Left ventricle myocardium inferior (tissue), 1 donor: ENCODE measurements around the gene OLFM4. TPM values are rescaled to one million over a fixed set of nuclear protein-coding genes. Genes with fewer than 3 reads are reported as not detected.

Experiments
- DNase-seq: peaks from one replicate; pipeline ENCODE4 v3.0.0-alpha.2; 2020
- H3K27ac ChIP-seq: fragments of 200-600 bp; replicated peaks from 2 replicates; pipeline ENCODE4 v1.8.0; 2021
- H3K27me3 ChIP-seq: fragments of 200-600 bp; 2 replicates; pipeline ENCODE4 v1.8.0; 2021; ENCODE audit warnings: low read depth
- H3K36me3 ChIP-seq: fragments of 200-600 bp; 2 replicates; pipeline ENCODE4 v1.8.0; 2021
- H3K4me1 ChIP-seq: fragments of 200-600 bp; 2 replicates; pipeline ENCODE4 v1.8.0; 2021
- H3K4me3 ChIP-seq: fragments of 200-600 bp; 2 replicates; pipeline ENCODE4 v1.8.0; 2021; ENCODE audit warnings: mild to moderate bottlenecking, moderate library complexity
- H3K9me3 ChIP-seq: fragments of 200-600 bp; replicated peaks from 2 replicates; pipeline ENCODE4 v1.8.0; 2021
- intact Hi-C: fragments of 100-400 bp; cut with micrococcal nuclease; formaldehyde crosslinking; loops from one replicate; pipeline ENCODE4 v1.11.0; 2022
- total RNA-seq: library from RNA; stranded (reverse); fragmentation: NEBNext Ultra II Directional; extraction: Animal tissue kit (Norgen Biotek cat#: 25700); gene quantifications from one replicate; pipeline ENCODE4 v1.2.1, GENCODE V29; 2021
- TF ChIP-seq, protein P1 (sequence below): fragments of 200-600 bp; IDR thresholded peaks from 2 replicates; pipeline ENCODE4 v1.8.0; 2021; ENCODE audit warnings: antibody characterized with exemption, mild to moderate bottlenecking, borderline replicate concordance
- donor health status: DM: no; HTN: yes; CAD: no; lungs with severe emphysema.

The OLFM4 gene
- total RNA-seq, 1 donor from 2014 or later: 0.55 TPM

DNA sequence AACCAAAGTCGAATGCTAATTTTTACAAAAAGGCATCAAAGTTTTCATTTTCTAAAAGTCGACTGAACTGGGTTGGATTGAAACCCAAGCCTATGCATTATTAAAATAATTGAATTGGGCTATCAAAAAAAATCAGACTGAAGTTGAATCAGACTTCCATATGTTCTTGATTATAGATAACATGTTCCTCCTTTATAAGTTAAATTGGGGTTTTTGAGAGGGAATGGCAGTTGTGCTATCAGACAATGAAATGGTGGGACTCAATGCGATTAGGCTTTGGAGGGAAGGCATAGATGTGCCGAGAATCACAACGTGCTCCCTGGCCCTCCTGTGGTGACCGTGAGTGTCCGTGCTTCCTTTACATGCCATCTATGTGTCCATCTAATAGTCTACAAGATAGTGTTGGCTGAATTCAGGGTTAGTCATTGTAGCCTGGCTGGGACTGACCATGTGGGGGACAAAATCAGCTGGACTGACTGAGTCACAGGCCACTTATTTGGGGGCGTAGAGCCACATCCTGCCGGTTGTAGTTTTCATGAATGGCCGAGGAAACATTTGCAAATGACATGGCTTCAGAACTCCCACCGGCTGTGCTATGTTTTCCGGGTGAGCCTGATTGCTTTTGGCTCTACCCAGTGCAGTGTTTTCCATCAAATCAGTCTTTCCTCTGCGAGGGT is 37.1 kb upstream of the OLFM4 start:
- intact Hi-C loops: no loop called here
- no peak for DNase-seq
- H3K4me1 ChIP-seq: no peaks in the 10 kb centered on the region

DNA sequence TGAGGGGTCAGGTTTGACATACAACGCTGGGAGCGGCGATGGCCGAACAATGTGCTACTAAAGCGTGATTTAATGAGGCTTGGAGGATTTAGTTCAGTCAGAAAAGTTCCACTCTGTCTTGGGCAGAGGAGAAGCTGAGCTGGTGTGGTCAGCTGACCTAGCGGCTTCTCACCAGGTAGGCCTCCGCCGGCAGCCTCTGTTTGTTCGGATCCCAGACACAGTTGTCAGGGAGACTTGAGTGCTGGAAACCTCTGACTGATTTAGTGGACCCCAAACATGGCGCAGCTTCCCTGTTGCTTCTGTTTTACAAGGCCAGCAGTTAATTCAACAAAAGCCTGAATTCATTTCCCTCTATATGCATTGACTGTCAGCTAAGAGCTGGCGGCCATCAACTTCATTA is 36.5 kb upstream of the OLFM4 start:
- H3K9me3 ChIP-seq: no peaks in the 10 kb centered on the region
- no peak overlapping the region for H3K4me3 ChIP-seq
- intact Hi-C loops: no loop called here
- no peaks in the 10 kb centered on the region for H3K4me1 ChIP-seq
- DNase-seq: no peak
- TF ChIP-seq, protein P1, sequence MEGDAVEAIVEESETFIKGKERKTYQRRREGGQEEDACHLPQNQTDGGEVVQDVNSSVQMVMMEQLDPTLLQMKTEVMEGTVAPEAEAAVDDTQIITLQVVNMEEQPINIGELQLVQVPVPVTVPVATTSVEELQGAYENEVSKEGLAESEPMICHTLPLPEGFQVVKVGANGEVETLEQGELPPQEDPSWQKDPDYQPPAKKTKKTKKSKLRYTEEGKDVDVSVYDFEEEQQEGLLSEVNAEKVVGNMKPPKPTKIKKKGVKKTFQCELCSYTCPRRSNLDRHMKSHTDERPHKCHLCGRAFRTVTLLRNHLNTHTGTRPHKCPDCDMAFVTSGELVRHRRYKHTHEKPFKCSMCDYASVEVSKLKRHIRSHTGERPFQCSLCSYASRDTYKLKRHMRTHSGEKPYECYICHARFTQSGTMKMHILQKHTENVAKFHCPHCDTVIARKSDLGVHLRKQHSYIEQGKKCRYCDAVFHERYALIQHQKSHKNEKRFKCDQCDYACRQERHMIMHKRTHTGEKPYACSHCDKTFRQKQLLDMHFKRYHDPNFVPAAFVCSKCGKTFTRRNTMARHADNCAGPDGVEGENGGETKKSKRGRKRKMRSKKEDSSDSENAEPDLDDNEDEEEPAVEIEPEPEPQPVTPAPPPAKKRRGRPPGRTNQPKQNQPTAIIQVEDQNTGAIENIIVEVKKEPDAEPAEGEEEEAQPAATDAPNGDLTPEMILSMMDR: no peak
- H3K36me3 ChIP-seq: no peaks in the 10 kb centered on the region
- H3K27me3 ChIP-seq: peaks cover 8% of the 10 kb centered on the region
- no peak overlapping the region for H3K27ac ChIP-seq

More for the DNA sequence above, 37.1 kb upstream of the OLFM4 start:
- TF ChIP-seq, protein P1: no peak
- no peak overlapping the region for H3K4me3 ChIP-seq
- peaks cover 3% of the 10 kb centered on the region for H3K27me3 ChIP-seq
- H3K27ac ChIP-seq: no peak overlapping the region
- no peaks in the 10 kb centered on the region for H3K36me3 ChIP-seq
- H3K9me3 ChIP-seq: no peaks in the 10 kb centered on the region

DNA sequence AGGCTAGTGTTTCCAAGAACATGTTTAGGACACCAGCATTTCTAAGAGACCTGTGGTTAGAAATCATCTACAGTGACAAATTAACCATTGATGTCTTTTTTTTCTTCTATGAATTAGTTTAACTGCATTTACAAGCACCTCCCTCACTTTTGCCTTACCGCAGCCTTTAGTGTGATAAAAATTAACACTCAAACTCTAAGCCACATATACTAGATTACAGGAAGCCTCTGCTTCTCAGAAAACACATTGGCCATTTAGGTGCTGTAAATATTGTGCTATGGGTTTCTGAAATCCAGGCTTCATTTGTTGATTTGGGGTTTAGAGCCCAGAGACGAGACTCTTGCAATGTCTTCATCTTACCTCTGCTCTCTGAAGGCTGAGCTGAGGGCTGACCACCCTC is 34.6 kb upstream of the OLFM4 start:
- Histone ChIP-seq H3K27ac (no peak overlapping the region), H3K27me3 (peaks cover 19% of the 10 kb centered on the region), H3K36me3 (no peaks in the 10 kb centered on the region), H3K9me3 (no peaks in the 10 kb centered on the region), H3K4me3 (no peak overlapping the region), H3K4me1 (no peaks in the 10 kb centered on the region)
- TF ChIP-seq, protein P1: no peak
- intact Hi-C loops: no loop called here
- DNase-seq: no peak

DNA sequence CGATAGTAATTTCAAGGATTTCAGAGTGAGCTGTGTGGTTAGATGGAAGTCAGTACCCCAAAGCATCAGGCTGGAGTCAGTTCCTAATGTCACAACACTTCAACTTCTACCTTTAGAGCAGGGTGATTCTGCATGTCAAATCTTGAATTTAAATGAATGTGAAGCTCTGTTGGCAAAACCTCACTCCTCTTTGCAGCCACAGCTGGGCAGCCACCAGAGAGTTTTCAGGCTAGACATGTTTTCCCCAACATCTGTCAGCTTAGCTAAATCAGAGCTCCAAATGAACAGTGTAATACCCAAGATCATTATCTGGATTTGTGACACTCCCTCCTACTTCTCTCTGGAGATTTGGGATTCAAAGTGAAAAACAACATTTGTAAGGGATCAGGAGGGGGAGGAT is 33.7 kb upstream of the OLFM4 start:
- Histone ChIP-seq H3K27ac (no peak overlapping the region), H3K27me3 (peaks cover 23% of the 10 kb centered on the region), H3K4me3 (no peak overlapping the region), H3K4me1 (no peaks in the 10 kb centered on the region), H3K36me3 (no peaks in the 10 kb centered on the region), H3K9me3 (no peaks in the 10 kb centered on the region)
- intact Hi-C loops: no loop called here
- TF ChIP-seq, protein P1: no peak
- DNase-seq: no peak

DNA sequence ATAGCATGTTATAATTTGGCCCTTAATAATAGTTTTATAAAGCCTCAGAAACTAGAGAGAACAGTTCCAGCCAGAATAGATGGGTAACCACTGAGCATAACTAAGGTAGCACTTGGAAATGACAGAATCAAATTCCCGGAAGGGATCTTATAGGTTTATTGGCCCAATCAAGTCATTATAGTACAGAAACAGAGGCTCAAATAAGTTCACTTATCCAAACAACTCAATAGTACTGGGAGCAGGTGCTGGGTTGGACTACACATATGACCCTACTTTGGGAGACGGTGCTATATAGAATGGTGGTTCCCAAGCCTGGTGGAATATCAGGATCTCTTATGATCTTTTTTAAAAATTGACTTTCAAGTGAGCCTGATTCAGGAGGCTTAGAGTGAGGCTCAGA is 32.7 kb upstream of the OLFM4 start:
- no peak for DNase-seq
- Histone ChIP-seq H3K4me1 (no peaks in the 10 kb centered on the region), H3K36me3 (no peaks in the 10 kb centered on the region), H3K27me3 (peaks cover 23% of the 10 kb centered on the region), H3K27ac (no peak overlapping the region), H3K4me3 (no peak overlapping the region), H3K9me3 (no peaks in the 10 kb centered on the region)
- intact Hi-C loops: no loop called here
- TF ChIP-seq, protein P1: no peak
